Activated T-cell treated with anti-CD3 and anti-CD28 coated beads, Interleukin-2, amount 50 U/mL, for 48 hours (primary cell): ENCODE results near the gene NUFIP2.
"Not testable (repeated sequence)": the region's sequence is repeated elsewhere in the genome, so short reads cannot be mapped to it uniquely, and the experiment has no call there.

ENCODE experiments used
- DNase-seq, 2 experiments: peaks; one replicate each; pipeline ENCODE4 v3.0.0-alpha.2; 2020

NUFIP2 gene

DNA sequence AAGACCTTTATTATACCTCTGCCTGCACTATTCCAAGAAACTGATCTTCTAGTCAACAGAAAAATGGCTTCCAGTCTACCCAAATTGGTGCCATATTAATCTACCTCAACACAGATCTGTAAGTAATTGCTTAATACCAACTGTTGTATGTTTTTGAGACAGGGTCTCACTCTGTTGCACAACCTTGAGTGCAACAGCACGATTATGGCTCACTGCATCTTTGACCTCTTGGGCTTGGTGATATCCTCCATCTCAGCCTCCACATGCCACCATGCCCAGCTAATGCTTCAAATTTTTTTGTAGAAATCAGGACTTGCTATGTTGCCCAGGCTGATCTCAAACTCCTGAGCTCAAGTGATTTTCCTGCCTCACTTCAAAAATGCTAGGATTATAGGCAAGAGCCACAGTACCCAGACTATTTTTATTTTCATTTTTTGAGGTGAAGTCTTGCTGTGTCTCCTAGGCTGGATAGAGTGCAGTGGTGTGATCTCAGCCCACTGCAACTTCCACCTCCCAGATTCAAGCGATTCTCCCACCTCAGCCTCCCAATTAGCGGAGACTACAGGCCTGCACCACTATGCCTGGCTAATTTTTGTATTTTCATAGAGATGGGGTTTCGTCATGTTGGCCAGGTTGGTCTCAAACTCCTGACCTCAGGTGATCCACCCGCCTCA is 14.4 kb downstream of the NUFIP2 start:
- no peak for DNase-seq

DNA sequence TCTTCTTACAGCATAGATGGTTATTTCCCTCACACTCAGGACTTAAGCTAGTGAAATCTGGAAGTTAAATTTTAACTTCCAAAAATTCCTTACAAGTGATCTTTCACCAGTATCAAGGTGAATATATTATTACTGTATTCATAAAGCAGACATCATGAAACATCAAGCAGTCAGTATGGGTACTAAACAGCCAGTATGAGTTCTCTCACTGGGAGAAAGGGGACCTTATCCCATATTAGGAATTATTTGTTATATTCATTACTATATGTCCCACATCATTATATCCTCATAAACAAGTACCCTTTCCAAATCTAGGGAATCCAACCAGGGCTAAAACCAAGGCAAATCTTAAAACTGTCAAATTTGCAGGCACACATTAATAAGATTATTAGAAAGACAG is 15.3 kb downstream of the NUFIP2 start:
- no peak for DNase-seq

DNA sequence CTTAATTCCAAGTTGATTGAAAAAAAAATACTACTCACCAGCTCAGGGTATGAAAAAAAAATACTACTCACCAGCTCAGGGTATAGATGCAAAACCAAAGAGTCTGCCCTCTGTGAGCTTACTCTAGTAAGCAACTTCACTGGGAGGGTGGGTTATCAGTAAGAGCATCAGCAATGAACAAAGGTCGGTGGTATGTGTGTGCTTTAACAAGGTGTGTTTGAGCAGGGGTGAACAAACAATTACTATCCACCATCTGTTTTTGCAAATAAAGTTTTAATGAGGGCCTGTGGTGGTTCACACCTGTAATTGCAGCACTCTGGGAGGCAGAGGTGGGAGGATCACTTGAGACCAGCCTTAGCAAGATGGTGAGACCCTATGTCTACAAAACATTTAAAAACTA is 20.0 kb downstream of the NUFIP2 start:
- DNase-seq: no peak

DNA sequence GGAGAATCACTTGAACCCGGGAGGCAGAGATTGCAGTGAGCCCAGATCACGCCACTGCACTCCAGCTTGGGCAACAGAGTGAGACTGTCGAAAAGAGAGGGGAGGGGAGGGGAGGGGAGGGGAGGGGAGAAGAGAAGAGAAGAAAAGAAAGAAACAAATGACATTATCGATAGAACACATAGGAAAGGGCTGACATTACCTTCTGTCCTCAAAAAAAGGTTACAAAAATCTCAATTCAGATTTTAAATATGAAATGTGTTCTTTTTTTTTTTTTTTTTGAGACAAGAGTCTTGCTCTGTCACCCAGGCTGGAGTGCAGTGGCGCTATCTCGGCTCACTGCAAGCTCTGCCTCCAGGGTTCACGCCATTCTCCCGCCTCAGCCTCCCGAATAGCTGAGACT is 22.0 kb downstream of the NUFIP2 start:
- not testable (repeated sequence) for DNase-seq

DNA sequence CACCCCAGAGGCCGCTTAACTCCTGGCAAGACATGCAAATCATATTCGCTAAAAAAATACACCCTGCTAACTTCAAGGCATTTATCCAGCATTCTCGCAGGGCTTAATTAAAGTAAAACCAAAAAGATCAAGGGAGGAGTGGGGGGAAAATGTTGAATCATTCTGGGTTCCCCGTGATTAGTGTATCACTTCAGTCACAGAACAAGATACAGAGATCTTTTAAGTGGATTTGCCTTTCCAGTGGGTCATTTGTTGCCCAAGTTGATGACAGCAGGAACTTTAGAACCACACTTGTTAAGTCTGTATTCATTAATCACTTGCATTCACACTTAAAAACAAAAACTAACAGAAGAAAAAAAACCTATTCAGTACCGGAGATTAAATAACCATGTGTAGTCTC is 30.0 kb downstream of the NUFIP2 start:
- DNase-seq: no peak

DNA sequence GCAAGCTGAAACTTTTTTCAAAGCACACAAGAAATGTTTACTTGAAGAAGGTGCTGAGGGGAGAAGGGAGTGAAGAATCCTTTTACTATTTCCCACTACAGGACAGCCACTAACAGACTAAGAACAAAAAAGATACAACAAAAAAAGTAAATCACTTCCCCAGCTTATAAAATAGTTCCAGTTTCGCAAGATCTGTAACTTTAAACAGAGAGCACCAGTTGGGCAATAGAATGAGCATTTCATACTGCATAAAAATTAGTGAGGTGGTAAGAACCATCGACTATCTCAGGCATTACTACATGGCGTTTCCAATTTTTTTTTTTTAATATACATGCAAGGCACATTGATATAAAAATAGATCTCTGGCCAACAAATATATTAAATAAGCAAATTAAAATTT is 36.2 kb downstream of the NUFIP2 start:
- no peak for DNase-seq

DNA sequence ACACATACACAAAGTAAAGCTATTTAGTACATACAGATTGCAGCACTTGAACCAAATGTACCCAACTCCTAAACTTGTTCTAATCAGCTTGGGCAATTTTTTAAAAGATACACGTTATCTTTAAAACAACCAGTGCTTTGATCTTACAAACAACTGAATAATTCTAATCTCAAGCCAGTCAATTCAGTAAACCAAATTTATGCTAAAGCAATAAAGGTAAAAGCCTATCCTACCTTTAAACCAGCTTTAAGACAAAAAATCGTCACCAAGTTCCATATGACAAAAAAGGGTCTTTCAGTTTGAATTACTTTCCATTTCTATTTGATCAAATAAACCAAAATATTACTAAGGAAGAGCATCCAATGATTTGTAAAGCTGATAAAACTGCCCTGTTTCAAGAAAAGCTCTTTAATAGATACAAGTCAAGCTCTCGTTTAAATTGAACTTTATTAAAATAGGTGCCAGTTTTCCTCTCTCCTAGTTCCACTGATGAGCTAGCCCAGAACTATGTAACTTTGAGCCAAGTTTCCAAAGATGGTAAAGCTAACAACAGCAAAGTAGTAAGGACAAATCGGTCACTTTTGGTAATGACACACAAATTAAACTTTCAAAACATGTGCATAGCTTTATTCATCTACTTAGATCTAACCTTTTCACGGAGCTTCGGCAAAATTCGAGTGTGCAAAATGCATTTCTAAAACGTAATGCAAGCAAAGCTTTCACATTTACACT is 37.0 kb downstream of the NUFIP2 start:
- DNase-seq: no peak

DNA sequence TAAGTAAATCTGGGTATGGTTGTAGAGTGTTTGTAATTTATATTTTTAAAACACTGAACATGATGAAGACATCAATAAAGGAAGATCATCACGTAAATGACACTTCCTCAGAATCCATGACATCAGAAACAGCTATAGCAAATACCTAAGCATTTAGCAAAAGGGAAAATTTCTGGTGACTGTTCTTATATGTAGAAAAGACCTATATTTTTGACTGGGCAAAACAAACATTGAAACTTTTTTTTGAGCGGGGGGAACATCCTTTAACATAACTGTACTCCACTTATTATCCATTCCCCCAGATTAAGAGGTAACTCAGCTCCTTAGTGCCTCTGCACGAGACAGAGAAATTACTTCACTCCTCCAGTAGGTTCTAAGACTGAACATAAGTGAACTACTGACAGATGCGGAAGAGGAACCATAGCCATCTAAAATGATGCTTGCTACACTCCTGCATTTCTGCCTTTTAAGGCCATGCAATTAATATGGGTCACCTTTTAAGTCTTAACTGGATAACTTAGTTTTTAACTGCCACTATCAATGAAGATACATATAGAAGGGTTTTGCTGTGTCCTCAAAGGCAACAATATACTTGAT is 37.9 kb downstream of the NUFIP2 start:
- no peak for DNase-seq

DNA sequence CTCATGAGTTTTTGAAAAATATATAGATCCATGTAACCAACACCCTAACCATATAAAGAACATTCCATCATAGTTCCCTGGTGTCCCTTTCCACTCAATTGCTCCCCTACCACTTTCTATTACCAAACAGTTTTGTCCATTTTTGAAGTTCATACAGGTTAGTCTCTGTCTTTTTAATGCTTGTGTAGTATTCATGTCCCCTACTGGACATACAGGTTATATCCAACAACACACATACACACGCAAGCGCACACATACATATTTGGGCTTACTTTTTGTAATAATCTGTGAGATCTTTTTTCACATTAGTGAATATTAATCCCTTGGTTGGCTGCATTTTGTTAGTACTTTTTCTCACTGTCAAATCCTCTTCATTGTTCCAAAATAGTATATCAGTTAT is 40.9 kb downstream of the NUFIP2 start:
- DNase-seq: no peak

DNA sequence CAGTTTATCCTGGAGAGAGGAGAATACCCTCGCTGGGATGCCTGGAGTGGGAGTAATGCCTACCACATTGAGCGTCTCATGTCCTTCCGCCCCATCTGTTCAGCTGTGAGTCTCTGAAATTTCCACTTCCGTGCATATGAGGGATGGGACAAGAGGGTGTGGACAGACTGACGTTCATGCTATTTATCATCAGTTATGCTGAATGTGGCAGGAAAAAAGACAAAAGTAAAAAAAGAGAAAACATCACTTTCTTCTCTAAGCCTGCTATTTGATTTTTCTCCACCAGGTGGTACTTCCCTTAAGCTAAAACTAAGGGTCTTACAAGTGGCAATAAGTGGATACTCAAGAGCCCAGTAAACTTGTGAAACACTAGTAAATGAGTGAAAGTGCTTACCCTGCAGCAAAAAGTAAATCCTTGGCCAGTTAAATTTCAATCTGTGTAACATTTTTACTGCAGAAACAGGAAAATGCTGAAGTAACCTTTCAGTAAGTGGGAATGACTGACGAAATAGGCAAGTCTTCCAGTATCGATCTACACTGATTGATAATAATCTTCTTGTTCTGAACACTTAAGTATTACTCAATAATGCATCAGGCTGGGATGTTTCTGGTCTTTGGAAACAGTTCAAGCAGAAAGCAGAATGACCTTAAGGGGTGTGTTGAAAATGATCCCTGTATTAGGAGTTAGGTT is 41.7 kb downstream of the NUFIP2 start:
- DNase-seq: no peak

DNA sequence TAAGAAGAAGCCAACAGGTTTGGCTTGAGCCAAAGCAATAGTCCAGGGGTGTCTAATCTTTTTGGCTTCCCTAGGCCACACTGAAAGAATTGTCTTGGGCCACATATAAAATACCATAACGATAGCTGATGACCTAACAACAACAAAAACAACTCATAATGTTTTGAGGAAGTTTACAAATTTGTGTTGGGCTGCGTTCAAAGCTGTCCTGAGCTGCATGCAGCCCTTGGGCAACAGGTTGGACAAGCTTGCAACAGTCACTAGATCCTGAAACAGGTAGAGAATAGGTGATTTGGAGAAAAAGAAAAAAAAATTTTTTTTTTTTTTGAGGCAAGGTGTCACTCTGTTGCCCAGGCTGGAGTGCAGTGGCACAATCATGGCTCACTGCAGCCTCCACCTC is 42.8 kb downstream of the NUFIP2 start:
- DNase-seq: no peak

DNA sequence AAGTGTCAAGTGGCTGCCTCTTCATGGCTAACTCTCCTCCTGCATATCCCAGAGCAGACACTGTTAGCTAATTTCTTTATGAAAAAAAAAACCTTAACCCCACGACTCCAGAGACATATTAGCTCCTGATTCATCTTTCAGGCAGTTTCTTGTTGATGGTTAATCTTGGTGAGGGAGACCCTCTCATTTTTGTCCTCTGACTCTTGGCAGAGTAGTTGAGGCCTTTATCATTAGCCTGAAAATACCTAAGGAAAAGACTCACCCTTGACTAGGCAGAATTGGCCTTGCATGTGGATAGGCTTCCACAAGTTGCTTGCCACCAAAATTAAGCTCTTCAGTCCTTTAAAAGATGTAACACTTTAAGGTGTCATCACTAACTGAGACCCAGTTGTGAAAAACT is 43.3 kb downstream of the NUFIP2 start:
- DNase-seq: no peak

DNA sequence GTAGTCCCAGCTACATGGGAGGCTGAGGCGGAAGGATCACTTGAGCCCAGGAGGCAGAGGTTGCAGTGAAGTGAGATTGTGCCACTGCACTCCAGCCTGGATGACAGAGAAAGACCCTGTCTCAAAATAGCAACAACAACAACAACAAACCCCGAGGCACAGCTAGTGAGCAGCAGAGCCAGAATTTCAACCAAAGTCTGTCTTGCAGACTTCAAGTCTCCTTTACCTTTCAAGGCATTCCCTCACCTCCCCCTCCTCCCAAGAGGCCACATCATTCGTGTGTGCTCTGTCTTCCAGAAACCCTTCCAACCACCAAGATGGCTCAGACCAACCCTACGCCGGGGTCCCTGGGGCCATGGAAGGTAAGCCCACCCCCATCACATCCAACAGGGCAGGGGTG is 45.1 kb downstream of the NUFIP2 start:
- DNase-seq: no peak

DNA sequence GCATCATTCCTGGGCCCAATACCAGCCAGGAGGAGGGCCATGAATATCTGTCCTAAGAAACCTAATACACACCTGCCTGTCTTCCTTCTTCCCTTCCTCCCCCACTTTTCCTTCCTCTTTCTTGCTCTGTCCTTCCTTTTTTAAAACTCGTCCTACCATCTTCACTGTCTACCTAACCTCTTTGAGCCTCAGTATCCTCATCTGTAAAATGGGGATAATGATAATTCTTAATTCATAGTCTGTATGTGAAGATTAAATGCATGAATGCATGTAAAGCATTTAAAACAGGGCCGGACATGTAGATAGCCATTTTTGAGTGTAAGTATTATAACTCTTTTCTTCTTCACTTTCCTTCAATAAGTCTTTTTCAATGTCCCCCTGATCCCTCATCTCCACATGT is 46.7 kb downstream of the NUFIP2 start:
- DNase-seq: no peak

DNA sequence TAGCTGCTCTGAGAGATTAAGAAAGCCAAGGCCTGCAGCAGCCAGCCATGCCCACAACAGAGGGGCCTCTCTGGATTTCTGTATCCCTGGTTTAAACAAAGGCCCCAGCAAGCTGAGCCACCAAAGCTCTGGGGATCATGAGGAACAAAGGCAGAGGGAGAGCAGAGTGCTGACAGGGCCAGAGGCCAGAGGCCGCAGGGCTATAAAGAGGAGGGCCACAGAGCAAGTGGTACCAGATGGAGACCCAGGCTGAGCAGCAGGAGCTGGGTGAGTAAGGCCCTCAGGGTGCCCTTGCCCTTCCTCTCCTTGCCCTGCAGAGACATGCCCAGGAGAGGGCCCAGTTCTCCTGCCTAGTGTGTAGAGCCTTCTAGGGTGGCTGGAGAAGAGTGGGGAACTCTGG is 47.3 kb downstream of the NUFIP2 start, which contains the start of gene CRYBA1:
Gene CRYBA1, plus strand, starts transcription at position 232 of the 400 bp plus-strand sequence. Its CDS starts 5 bp downstream, at position 237.
- DNase-seq: no peak

DNA sequence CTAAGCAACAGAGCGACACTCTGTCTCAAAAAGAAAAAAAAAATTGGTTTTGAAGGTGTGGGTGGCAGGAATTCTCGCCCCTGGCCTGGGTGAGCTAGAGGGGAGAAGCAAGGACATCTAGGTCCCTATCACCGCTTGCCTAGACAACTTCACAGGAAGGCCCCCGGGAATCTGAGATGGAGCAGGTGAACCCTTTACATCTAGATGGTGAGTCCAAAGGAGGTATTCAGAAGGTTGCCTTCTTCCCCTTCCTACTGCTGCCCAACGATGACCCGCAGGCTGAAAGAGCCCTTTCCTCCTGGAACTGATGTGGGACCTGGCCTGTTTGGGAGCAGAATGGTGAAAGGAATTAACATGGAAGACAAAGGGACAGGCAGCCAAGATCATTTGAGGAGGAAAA is 48.5 kb downstream of the NUFIP2 start:
- no peak for DNase-seq

DNA sequence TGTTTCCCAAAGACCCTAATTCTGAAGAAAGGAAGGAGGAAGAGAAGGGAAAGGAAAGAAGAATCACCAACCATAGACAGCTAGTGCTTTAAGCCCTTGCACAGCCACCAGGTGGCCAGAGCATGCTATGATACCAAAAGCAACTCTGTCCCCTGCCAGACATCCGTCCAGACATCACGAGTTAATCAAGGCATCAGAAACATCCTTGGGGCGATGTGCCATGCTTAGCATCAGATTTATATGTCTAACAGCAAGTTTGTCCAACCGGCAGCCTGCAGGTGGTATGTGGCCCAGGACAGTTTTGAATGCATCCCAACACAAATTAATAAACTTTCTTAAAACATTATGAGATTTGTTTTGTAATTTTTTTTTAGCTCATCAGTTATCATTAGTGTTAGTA is 50.2 kb downstream of the NUFIP2 start:
- no peak for DNase-seq

DNA sequence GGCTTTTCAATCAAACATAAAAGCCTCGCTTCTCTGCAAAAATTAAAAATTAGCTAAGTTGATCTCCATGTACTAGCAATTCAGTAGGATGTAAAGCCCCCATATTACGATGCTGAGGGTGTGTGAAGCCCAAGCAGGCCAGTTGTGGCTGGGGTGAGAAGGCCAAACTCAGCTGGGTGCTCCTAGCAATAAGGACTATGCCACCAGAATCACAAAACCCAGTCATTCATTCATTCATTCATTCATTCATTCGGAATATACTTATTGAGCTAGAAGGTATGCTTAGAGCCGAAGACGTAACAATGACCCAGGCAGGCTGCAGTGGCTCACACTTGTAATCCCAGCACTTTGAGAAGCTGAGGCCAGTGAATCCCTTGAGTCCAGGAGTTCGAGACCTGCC is 51.2 kb downstream of the NUFIP2 start:
- DNase-seq: no peak

DNA sequence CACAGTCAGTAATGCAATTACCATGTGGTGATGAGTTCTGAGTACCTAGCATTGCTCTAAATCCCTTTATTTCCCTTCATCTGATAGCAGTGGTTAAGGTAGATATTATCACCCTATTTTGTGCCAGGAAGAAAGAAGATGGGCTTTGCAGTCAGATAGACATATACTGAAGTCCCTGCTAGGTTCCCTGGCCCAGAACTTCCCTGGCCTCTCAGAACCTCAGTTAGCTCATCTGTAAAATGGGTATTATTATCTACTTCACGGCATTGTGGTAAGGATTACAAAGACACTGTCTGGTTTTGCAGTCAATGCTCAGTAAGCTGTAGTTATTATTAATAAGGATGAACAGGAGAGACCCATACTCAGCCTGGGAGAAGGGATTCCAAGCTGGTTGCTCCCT is 51.9 kb downstream of the NUFIP2 start:
- DNase-seq: no peak

DNA sequence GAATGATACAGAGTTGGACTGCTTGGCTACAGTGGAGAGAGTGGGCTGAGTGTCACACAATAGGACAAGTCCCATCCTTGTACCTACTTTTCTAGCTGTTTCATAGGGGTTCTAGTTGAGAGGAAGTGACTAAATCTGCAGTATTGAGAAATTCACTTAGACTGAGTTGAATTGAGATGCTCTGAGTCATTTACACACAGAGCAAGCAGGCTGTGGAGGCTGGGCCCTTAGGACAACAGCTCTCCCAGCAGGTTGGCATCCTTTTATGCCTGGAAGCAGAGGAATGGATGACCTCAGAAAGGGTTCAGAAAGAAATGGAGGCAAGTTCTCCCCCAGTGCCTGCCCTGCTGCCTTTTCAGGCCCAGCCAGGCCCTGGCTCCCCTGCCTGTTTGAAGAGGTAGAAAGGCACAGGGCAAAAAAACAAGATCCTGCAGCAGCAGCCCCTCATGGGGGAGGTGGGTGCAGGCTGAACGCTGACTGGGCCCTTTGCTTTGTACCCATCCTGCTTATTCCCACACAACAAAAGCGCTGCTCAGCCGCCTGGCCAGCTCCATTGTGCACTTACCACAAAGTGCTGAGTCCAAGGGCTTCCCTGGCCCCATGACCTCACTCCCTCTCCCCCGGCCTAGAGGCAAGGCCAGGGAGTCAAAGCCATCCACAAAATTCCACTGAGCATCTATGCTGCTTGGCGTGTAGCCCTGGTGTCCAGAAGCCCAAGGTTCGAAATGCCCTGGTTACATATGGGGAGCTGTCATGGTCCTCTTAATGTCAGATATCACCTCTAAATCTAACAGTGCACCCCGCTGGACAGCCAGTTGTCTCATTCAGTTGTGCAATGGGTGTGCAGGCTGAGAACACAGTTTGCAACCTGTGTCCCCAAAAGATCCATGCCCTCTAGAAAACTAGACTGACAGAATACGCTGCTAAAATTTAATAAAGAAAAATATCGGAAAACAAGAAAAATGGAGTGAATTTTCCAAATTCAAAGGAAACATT is 52.7 kb downstream of the NUFIP2 start:
- DNase-seq: peak; percentile 42 to 55

DNA sequence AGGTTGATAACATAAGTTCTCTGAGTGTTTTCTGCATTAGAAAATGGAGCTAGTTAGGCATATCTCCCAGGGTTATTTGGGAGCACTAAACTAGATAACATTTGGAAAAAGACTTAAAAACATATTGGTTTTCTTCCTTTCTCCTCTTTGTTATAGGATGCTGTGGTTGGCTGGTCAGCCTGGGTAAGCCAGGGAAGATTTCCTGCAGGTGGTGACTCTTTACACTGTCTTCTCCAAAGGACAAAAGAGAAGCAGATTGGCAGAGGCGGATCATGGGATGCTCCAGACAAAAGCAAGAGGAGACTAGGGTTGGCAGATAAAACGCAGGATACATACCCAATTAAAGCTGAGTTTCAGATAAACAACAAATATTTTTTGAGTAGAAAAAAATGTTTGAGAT is 53.5 kb downstream of the NUFIP2 start:
- DNase-seq: no peak

DNA sequence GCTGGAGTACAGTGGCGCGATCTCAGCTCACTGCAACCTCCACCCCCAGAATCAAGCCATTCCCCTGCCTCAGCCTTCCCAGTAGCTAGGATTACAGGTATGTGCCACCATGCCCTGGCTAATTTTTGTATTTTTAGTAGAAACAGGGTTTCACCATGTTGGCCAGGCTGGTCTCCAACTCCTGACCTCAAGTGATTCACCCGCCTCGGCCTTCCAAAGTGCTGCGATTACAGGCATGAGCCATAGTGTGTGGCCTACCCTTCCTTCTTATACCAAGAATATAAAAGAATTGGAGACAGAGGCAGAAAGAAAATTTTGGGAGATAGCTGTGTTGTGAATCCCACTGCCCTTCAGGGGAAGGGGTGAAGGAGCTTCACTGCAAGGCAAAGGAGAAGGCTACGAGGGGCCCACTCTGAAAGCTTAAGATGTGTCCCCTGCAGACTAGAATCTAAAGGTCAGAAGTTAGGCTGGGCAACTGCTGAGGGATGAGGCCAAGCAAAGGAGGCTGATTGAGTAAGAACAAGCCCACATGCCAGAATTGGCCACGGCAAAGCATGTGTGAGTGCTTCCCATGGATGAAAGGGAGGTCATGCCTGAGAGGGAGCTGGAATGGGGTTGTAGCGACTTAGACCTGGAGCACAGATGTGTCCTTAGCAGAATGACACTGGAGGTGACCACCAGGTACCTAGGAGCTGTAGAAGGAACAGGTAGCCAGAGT is 55.7 kb downstream of the NUFIP2 start:
- DNase-seq: no peak
